Activated CD4-positive, alpha-beta T cell treated with anti-CD3 and anti-CD28 coated beads, Interleukin-2, amount 50 U/mL, for 48 hours (primary cell): ENCODE results near the gene EVA1C.
"Not testable (repeated sequence)": the region's sequence is repeated elsewhere in the genome, so short reads cannot be mapped to it uniquely, and the experiment has no call there.

ENCODE experiments used
- DNase-seq, 2 experiments: peaks; one replicate each; pipeline ENCODE4 v3.0.0-alpha.2; 2020

EVA1C gene

GRCh38 chr21:32506411-32506965, 94.0 kb downstream of the EVA1C start:
- DNase-seq: not testable (repeated sequence)

GRCh38 chr21:32507342-32507919, 94.9 kb downstream of the EVA1C start:
- DNase-seq: no peak

- not testable (repeated sequence) for DNase-seq
Measured at GRCh38 chr21:32508036-32508435, 95.5 kb downstream of the EVA1C start.

GRCh38 chr21:32508558-32508957, 96.1 kb downstream of the EVA1C start:
- DNase-seq: no peak

- not testable (repeated sequence) for DNase-seq
Measured at GRCh38 chr21:32508975-32509374, 96.5 kb downstream of the EVA1C start.

GRCh38 chr21:32514275-32515055, 102.0 kb downstream of the EVA1C start:
- no peak for DNase-seq

GRCh38 chr21:32515874-32516273, 103.4 kb downstream of the EVA1C start:
- DNase-seq: no peak

- DNase-seq: no peak
Measured at GRCh38 chr21:32516756-32517649, 104.5 kb downstream of the EVA1C start.

- no peak for DNase-seq
Measured at GRCh38 chr21:32519945-32520874, 107.7 kb downstream of the EVA1C start.

- DNase-seq: no peak
Measured at GRCh38 chr21:32520875-32521735, 108.6 kb downstream of the EVA1C start.

- DNase-seq: no peak
Measured at GRCh38 chr21:32521736-32522355, 109.3 kb downstream of the EVA1C start.

- no peak for DNase-seq
Measured at GRCh38 chr21:32523463-32523862, 111.0 kb downstream of the EVA1C start.

- DNase-seq: no peak
Measured at GRCh38 chr21:32523988-32524719, 111.6 kb downstream of the EVA1C start.

GRCh38 chr21:32525282-32525681, 112.8 kb downstream of the EVA1C start:
- DNase-seq: no peak

- no peak for DNase-seq
Measured at GRCh38 chr21:32529679-32530078, 117.2 kb downstream of the EVA1C start.

- DNase-seq: not testable (repeated sequence)
Measured at GRCh38 chr21:32530809-32531208, 118.3 kb downstream of the EVA1C start.

- DNase-seq: not testable (repeated sequence)
Measured at GRCh38 chr21:32531561-32531960, 119.1 kb downstream of the EVA1C start.

GRCh38 chr21:32532636-32533035, 120.1 kb downstream of the EVA1C start:
- no peak for DNase-seq

GRCh38 chr21:32533053-32533452, 120.5 kb downstream of the EVA1C start:
- no peak for DNase-seq

GRCh38 chr21:32533611-32534010, 121.1 kb downstream of the EVA1C start:
- DNase-seq: no peak
